ENCODE measurements around the gene PLXNA4. TPM values are rescaled to one million over a fixed set of nuclear protein-coding genes. Genes with fewer than 3 reads are reported as not detected.
A peak's percentile ranks its signal among the peaks of the same experiment; 100 is the strongest.

The PLXNA4 gene
- total RNA-seq, 1 experiment from 2014 or later, result 1.0 TPM

DNA sequence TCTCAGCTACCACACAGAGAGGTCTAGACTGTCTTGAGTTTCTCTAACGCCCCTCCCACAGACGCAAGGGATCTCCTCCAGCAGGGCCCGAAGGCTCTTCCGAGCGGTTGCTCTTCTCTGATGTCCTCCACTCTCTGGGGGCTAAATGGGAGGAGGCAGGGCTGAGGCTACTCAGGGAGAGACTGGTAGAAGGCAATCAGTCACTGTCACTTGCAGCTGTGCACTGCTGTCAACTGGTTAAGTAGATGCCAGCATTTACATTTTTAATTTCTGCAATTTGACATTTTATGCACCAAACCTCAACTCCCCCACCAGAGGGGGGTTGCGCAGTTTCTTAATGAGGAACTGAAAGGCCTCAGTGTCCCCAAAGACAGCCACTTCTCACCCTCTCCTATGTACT, 442.8 kb downstream of the PLXNA4 start:
- Histone ChIP-seq H2AFZ (no peak overlapping the region), H3F3A (ENCODE audit: insufficient read depth, low read depth) (peaks cover 7% of the 10 kb centered on the region; the same call in 1 of the 2 replicates), H3K4me1 (replicated peaks; ENCODE audit: insufficient read depth) (peaks cover 47% of the 10 kb centered on the region), H3K79me2 (ENCODE audit: low read depth) (no peaks in the 10 kb centered on the region), H3K4me3 (no peak overlapping the region), H3K36me3 (ENCODE audit: low read depth) (no peaks in the 10 kb centered on the region), H3K27ac (no peak overlapping the region), H3K9me2 (ENCODE audit: insufficient read depth) (no peaks in the 10 kb centered on the region), H3K27me3 (ENCODE audit: insufficient read depth, low read depth) (no peaks in the 10 kb centered on the region), H3K4me2 (no peak overlapping the region), H3K9me3 (ENCODE audit: insufficient read depth, low read depth) (no peaks in the 10 kb centered on the region), H4K20me1 (ENCODE audit: insufficient read depth) (no peaks in the 10 kb centered on the region)
- intact Hi-C loops (cut with micrococcal nuclease; ENCODE audit: unreplicated experiment), result no loop called here
- no peak for TF ChIP-seq EZH2 (IDR thresholded peaks at IDR 0.05; ENCODE audit: low read depth)
- TF ChIP-seq, protein P1, sequence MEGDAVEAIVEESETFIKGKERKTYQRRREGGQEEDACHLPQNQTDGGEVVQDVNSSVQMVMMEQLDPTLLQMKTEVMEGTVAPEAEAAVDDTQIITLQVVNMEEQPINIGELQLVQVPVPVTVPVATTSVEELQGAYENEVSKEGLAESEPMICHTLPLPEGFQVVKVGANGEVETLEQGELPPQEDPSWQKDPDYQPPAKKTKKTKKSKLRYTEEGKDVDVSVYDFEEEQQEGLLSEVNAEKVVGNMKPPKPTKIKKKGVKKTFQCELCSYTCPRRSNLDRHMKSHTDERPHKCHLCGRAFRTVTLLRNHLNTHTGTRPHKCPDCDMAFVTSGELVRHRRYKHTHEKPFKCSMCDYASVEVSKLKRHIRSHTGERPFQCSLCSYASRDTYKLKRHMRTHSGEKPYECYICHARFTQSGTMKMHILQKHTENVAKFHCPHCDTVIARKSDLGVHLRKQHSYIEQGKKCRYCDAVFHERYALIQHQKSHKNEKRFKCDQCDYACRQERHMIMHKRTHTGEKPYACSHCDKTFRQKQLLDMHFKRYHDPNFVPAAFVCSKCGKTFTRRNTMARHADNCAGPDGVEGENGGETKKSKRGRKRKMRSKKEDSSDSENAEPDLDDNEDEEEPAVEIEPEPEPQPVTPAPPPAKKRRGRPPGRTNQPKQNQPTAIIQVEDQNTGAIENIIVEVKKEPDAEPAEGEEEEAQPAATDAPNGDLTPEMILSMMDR (conservative IDR thresholded peaks at IDR 0.05), result no peak
- BruUV-seq (replicated peaks), result no TSS peak
- POLR2A ChIA-PET (ENCODE audit: unreplicated experiment), result no interaction called here
- CTCF ChIA-PET, result no interaction called here
- DNase-seq, result no peak

DNA sequence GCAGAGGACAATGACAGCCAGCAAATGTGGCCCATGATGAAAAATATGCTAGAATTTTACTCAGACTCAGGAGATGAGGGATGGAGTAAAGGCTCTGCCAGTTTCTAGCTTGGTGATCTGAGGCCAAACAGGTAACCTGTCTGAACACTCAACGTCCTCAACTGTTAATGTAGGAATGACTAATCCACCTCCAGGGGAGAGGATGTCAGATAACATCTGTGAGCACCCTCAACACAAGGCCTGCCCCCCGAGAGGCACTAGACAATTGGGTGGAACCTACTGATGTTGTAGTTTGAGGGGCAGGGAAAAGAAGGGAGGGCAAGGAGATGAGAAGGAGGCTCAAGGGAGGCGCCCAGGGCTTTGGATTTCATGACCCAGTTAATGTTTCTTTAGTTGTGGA, 445.1 kb downstream of the PLXNA4 start:
- Histone ChIP-seq H2AFZ (no peak overlapping the region), H3K4me3 (no peak overlapping the region), H3K9me2 (ENCODE audit: insufficient read depth) (no peaks in the 10 kb centered on the region), H3K27ac (no peak overlapping the region), H3K4me1 (replicated peaks; ENCODE audit: insufficient read depth) (peaks cover 38% of the 10 kb centered on the region), H3K4me2 (peak overlapping the region; percentile 3; the same call in 1 of the 2 replicates), H3K36me3 (ENCODE audit: low read depth) (no peaks in the 10 kb centered on the region), H4K20me1 (ENCODE audit: insufficient read depth) (no peaks in the 10 kb centered on the region), H3K27me3 (ENCODE audit: insufficient read depth, low read depth) (no peaks in the 10 kb centered on the region), H3K9me3 (ENCODE audit: insufficient read depth, low read depth) (no peaks in the 10 kb centered on the region), H3F3A (ENCODE audit: insufficient read depth, low read depth) (peaks cover 7% of the 10 kb centered on the region; the same call in 1 of the 2 replicates), H3K79me2 (ENCODE audit: low read depth) (no peaks in the 10 kb centered on the region)
- TF ChIP-seq EZH2 (IDR thresholded peaks at IDR 0.05; ENCODE audit: low read depth), result no peak
- TF ChIP-seq, protein P1 (conservative IDR thresholded peaks at IDR 0.05), result no peak
- CTCF ChIA-PET, result no interaction called here
- intact Hi-C loops (cut with micrococcal nuclease; ENCODE audit: unreplicated experiment), result no loop called here
- BruUV-seq (replicated peaks), result no TSS peak
- POLR2A ChIA-PET (ENCODE audit: unreplicated experiment), result interaction anchor here (0.6 kb wide), 1 partner anchor 26 kb away, joined by 4 read pairs; no protein-coding TSS in a partner anchor
- DNase-seq, result peak in 1 of 2 experiments; percentile 30

DNA sequence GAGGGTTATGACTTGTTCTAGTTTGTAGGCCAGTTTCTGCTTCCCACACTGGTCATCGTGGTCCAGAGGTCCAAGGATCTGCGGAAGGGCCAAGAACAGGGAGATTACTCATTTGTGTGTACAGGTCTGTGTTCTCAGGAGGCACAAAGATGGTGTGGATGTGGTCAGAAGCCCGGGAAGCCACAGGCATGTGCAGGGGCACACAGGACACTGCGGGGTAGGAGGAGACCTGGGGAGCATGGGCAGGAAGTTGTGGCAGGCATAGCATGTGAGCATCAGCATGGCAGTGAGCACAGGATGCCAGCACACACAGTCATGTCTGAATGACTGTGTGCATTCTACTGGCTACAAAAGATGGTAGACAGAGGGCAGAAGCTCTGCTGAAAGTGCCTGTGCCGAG, 445.8 kb downstream of the PLXNA4 start:
- no TSS peak for BruUV-seq (replicated peaks)
- POLR2A ChIA-PET (ENCODE audit: unreplicated experiment), result no interaction called here

More for the DNA sequence above, 445.8 kb downstream of the PLXNA4 start:
- no peak for TF ChIP-seq EZH2 (IDR thresholded peaks at IDR 0.05; ENCODE audit: low read depth)
- TF ChIP-seq, protein P1 (conservative IDR thresholded peaks at IDR 0.05), result no peak
- Histone ChIP-seq H3K4me3 (no peak overlapping the region), H4K20me1 (ENCODE audit: insufficient read depth) (no peaks in the 10 kb centered on the region), H2AFZ (no peak overlapping the region), H3K4me1 (replicated peaks; ENCODE audit: insufficient read depth) (peaks cover 31% of the 10 kb centered on the region), H3K9me3 (ENCODE audit: insufficient read depth, low read depth) (no peaks in the 10 kb centered on the region), H3F3A (ENCODE audit: insufficient read depth, low read depth) (peaks cover 7% of the 10 kb centered on the region; the same call in 1 of the 2 replicates), H3K36me3 (ENCODE audit: low read depth) (no peaks in the 10 kb centered on the region), H3K27me3 (ENCODE audit: insufficient read depth, low read depth) (no peaks in the 10 kb centered on the region), H3K9me2 (ENCODE audit: insufficient read depth) (no peaks in the 10 kb centered on the region), H3K4me2 (no peak overlapping the region), H3K79me2 (ENCODE audit: low read depth) (no peaks in the 10 kb centered on the region), H3K27ac (no peak overlapping the region)
- intact Hi-C loops (cut with micrococcal nuclease; ENCODE audit: unreplicated experiment), result no loop called here
- no peak for DNase-seq
- CTCF ChIA-PET, result no interaction called here

Measured in PC-9 (cell line).